GM19395 (cell line): Measurements from ENCODE around the gene FZD2.
"Not testable (repeated sequence)": the region's sequence is repeated elsewhere in the genome, so short reads cannot be mapped to it uniquely, and the experiment has no call there.

ENCODE experiments used
- ATAC-seq: cut with Tn5 transposase; IDR thresholded peaks from one replicate; pipeline ENCODE4 v1.9.1; 2021; ENCODE audit warnings: mild to moderate bottlenecking, moderate library complexity; ENCODE audit not compliant: unreplicated experiment

Gene FZD2

GRCh38 chr17:44572801-44573200, 15.5 kb downstream of the FZD2 start:
- ATAC-seq, result no peak

GRCh38 chr17:44575403-44575802, 18.1 kb downstream of the FZD2 start:
- ATAC-seq, result no peak

- ATAC-seq, result no peak
These were observed 21.7 kb downstream of the FZD2 start for GRCh38 chr17:44578947-44579346.

GRCh38 chr17:44581868-44582267, 24.6 kb downstream of the FZD2 start:
- no peak for ATAC-seq

GRCh38 chr17:44584443-44584842, 27.2 kb downstream of the FZD2 start:
- ATAC-seq, result no peak

GRCh38 chr17:44585315-44585714, 28.0 kb downstream of the FZD2 start:
- ATAC-seq, result no peak

- ATAC-seq, result no peak
These were observed 30.1 kb downstream of the FZD2 start for GRCh38 chr17:44587339-44587738.

GRCh38 chr17:44589316-44590071, 32.2 kb downstream of the FZD2 start:
- no peak for ATAC-seq

GRCh38 chr17:44590072-44590462, 32.8 kb downstream of the FZD2 start:
- not testable (repeated sequence) for ATAC-seq

GRCh38 chr17:44590762-44591161, 33.5 kb downstream of the FZD2 start:
- not testable (repeated sequence) for ATAC-seq

GRCh38 chr17:44591206-44591605, 33.9 kb downstream of the FZD2 start:
- ATAC-seq, result no peak

GRCh38 chr17:44593156-44593555, 35.9 kb downstream of the FZD2 start:
- no peak for ATAC-seq

GRCh38 chr17:44595216-44595775, 38.0 kb downstream of the FZD2 start:
- ATAC-seq, result no peak

GRCh38 chr17:44598329-44598728, 41.0 kb downstream of the FZD2 start:
- no peak for ATAC-seq

- ATAC-seq, result no peak
These were observed 41.6 kb downstream of the FZD2 start for GRCh38 chr17:44598932-44599297.

- no peak for ATAC-seq
These were observed 42.3 kb downstream of the FZD2 start for GRCh38 chr17:44599298-44600175.

- ATAC-seq, result no peak
These were observed 44.3 kb downstream of the FZD2 start for GRCh38 chr17:44601539-44601938.

- no peak for ATAC-seq
These were observed 44.7 kb downstream of the FZD2 start for GRCh38 chr17:44601973-44602372.

- no peak for ATAC-seq
These were observed 45.1 kb downstream of the FZD2 start for GRCh38 chr17:44602390-44602789.

- ATAC-seq, result no peak
These were observed 45.7 kb downstream of the FZD2 start for GRCh38 chr17:44602970-44603369.

- ATAC-seq, result no peak
These were observed 47.0 kb downstream of the FZD2 start for GRCh38 chr17:44604116-44604761.
